HepG2 (cell line): ENCODE measurements around the gene KIF26B. TPM values are rescaled to one million over a fixed set of nuclear protein-coding genes. Genes with fewer than 3 reads are reported as not detected.

ENCODE experiments used
- ASH2L ChIP-seq: fragments of 300-600, 200-600 bp; sonication (generic); IDR thresholded peaks from 2 replicates; pipeline ENCODE4 v1.7.0; 2017; ENCODE audit warnings: low read depth, mild to moderate bottlenecking, moderate library complexity, mixed read lengths, low read length; ENCODE audit not compliant: insufficient read length
- GFI1 ChIP-seq: sonication (generic); formaldehyde crosslinking; IDR thresholded peaks from 2 replicates; pipeline ENCODE4 v1.5.0; 2020; ENCODE audit warnings: missing genetic modification reagents, mild to moderate bottlenecking, borderline replicate concordance
- HMGXB3 ChIP-seq: sonication (generic); formaldehyde crosslinking; IDR thresholded peaks from 2 replicates; pipeline ENCODE4 v1.4.0; 2020; ENCODE audit warnings: missing genetic modification reagents, borderline replicate concordance
- MYC ChIP-seq: sonication (generic); formaldehyde crosslinking; IDR thresholded peaks from 2 replicates; pipeline ENCODE4 v1.9.0; 2021; ENCODE audit warnings: missing genetic modification reagents, borderline replicate concordance
- TMF1 ChIP-seq: sonication (generic); formaldehyde crosslinking; IDR thresholded peaks from 2 replicates; pipeline ENCODE4 v1.8.1; 2022; ENCODE audit warnings: low read depth, missing genetic modification reagents
- ZBTB40 ChIP-seq, 2 experiments: fragments of 450-650 bp in 1 of 2; sonication (generic) in 1 of 2; formaldehyde crosslinking in 1 of 2; IDR thresholded peaks; 2 replicates each; pipeline versions ENCODE4 v1.6.1 to v1.8.0; 2016 to 2022; ENCODE audit warnings: antibody characterized with exemption in 1 of 2, mild to moderate bottlenecking in 1 of 2, missing genetic modification reagents in 1 of 2
- ZNF263 ChIP-seq: sonication (generic); formaldehyde crosslinking; IDR thresholded peaks from 2 replicates; pipeline ENCODE4 v1.4.0; 2020; ENCODE audit warnings: missing genetic modification reagents
- ZNF350 ChIP-seq: sonication (generic); formaldehyde crosslinking; IDR thresholded peaks from 2 replicates; pipeline ENCODE4 v1.4.0; 2020; ENCODE audit warnings: mild to moderate bottlenecking, low read depth, missing genetic modification reagents, borderline replicate concordance
- ZNF432 ChIP-seq: sonication (generic); formaldehyde crosslinking; IDR thresholded peaks from 2 replicates; pipeline ENCODE4 v1.5.0; 2020; ENCODE audit warnings: missing genetic modification reagents, mild to moderate bottlenecking, borderline replicate concordance
- polyA plus RNA-seq, 8 experiments: library from polyadenylated mRNA; depleted of rRNA in 3 of 8; stranded (reverse) in 7 of 8; unstranded in 1 of 8; fragments of >200 nt; fragmentation: Illumina TruSeq in 4 of 8; extraction: Trizol in 4 of 8; gene quantifications; 2 replicates each; pipeline versions ENCODE4 v1.2.1 to v1.2.3, GENCODE V29; 2011 to 2016; ENCODE audit warnings: low read depth in 4 of 8, missing spikeins in 1 of 8, mixed read lengths in 1 of 8; ENCODE audit not compliant: insufficient read depth in 1 of 8
- total RNA-seq, 5 experiments: library from RNA; depleted of rRNA; stranded (reverse); fragments of >200 nt; fragmentation: Illumina TruSeq; extraction: Trizol; gene quantifications; 2 replicates each; pipeline ENCODE4 v1.2.3, GENCODE V29; 2016; ENCODE audit warnings: low read depth in 1 of 5

The KIF26B gene
- total and polyA plus RNA-seq, 2 of the 13 experiments (the other 11 are each of a cell fraction or from before 2014, with no cell fraction given) = 0.08 to 0.09 TPM

- TF ChIP-seq ZBTB40 (IDR thresholded peaks at IDR 0.05) = no peak
- no peak for TF ChIP-seq ZBTB40 (CRISPR knock-in tag; IDR thresholded peaks at IDR 0.05)
- no peak for TF ChIP-seq TMF1 (CRISPR knock-in tag)
- TF ChIP-seq MYC (CRISPR knock-in tag) = no peak
- no peak for TF ChIP-seq ZNF432 (CRISPR knock-in tag)
- TF ChIP-seq HMGXB3 = no peak
- no peak for TF ChIP-seq ZNF263 (CRISPR knock-in tag)
- TF ChIP-seq ASH2L = no peak
- TF ChIP-seq ZNF350 (CRISPR knock-in tag) = no peak
- TF ChIP-seq GFI1 = no peak
Observed at GRCh38 chr1:245148069-245148468, 6.7 kb upstream of the KIF26B start (continued).
